KMS-11 (cell line): Measurements from ENCODE around the gene WRAP73.

Experiments
- H2AFZ ChIP-seq: fragments of 200-600 bp; sonication (generic); 2 replicates; pipeline ENCODE4 v1.6.1; 2016; ENCODE audit warnings: antibody characterized with exemption, mixed run types, low read depth
- H3K27ac ChIP-seq: fragments of 200-600 bp; sonication (generic); 2 replicates; pipeline ENCODE4 v1.6.1; 2016; ENCODE audit warnings: mild to moderate bottlenecking, mixed run types
- H3K27me3 ChIP-seq: fragments of 200-600 bp; sonication (generic); 2 replicates; pipeline ENCODE4 v1.6.1; 2017; ENCODE audit warnings: mild to moderate bottlenecking, low read depth, mixed run types, moderate library complexity; ENCODE audit not compliant: insufficient read depth
- H3K36me3 ChIP-seq: fragments of 200-600 bp; sonication (generic); 2 replicates; pipeline ENCODE4 v1.6.1; 2017; ENCODE audit warnings: mild to moderate bottlenecking, mixed run types; ENCODE audit not compliant: insufficient read depth
- H3K4me1 ChIP-seq: fragments of 200-600 bp; sonication (generic); 2 replicates; pipeline ENCODE4 v1.6.1; 2016; ENCODE audit warnings: mild to moderate bottlenecking, low read depth, mixed run types; ENCODE audit not compliant: poor library complexity, severe bottlenecking
- H3K4me2 ChIP-seq: fragments of 200-600 bp; sonication (generic); 2 replicates; pipeline ENCODE4 v1.7.0; 2016; ENCODE audit warnings: mild to moderate bottlenecking, mixed run types
- H3K4me3 ChIP-seq: fragments of 200-600 bp; sonication (generic); IDR thresholded peaks from 2 replicates; pipeline ENCODE4 v1.6.1; 2017; ENCODE audit warnings: low read depth, low read length, mixed read lengths; ENCODE audit not compliant: insufficient read depth
- H3K79me2 ChIP-seq: fragments of 200-600 bp; sonication (generic); 2 replicates; pipeline ENCODE4 v1.6.1; 2016; ENCODE audit warnings: low read depth, mixed run types; ENCODE audit not compliant: insufficient read depth
- H3K9ac ChIP-seq: fragments of 200-600 bp; sonication (generic); 2 replicates; pipeline ENCODE4 v1.6.1; 2016; ENCODE audit warnings: mild to moderate bottlenecking, mixed run types
- H4K20me1 ChIP-seq: fragments of 200-600 bp; sonication (generic); 2 replicates; pipeline ENCODE4 v1.6.1; 2016; ENCODE audit warnings: mild to moderate bottlenecking, mixed run types; ENCODE audit not compliant: insufficient read depth
- CTCF ChIP-seq: fragments of 200-600 bp; sonication (generic); conservative IDR thresholded peaks from 2 replicates; pipeline ENCODE4 v1.6.1; 2017; ENCODE audit warnings: low read depth, mild to moderate bottlenecking, antibody characterized with exemption, low read length, moderate library complexity, mixed read lengths

WRAP73 gene

GRCh38 chr1:3649342-3650247 is at the start of gene WRAP73:
WRAP73 (minus strand) TSS chr1:3650103; CDS start chr1:3649999, 104 bp downstream.
- peak; percentile 28; the same call in 1 of the 2 replicates for TF ChIP-seq CTCF
- peaks cover 31% of the 10 kb centered on the region for H3K27me3 ChIP-seq
- H3K79me2 ChIP-seq: no peaks in the 10 kb centered on the region
- peak within 1 kb of the TSS; percentile 97 for H3K4me2 ChIP-seq
- H3K4me3 ChIP-seq: peak within 1 kb of the TSS; percentile 67
- H3K27ac ChIP-seq: no peak within 1 kb of the TSS
- peak within 1 kb of the TSS; percentile 76 for H3K9ac ChIP-seq
- H4K20me1 ChIP-seq: no peaks in the 10 kb centered on the region
- H3K36me3 ChIP-seq: no peaks in the 10 kb centered on the region
- H2AFZ ChIP-seq: peak within 1 kb of the TSS; percentile 90
- peaks cover 10% of the 10 kb centered on the region for H3K4me1 ChIP-seq

GRCh38 chr1:3699596-3699995 is 49.7 kb upstream of the WRAP73 start:
- peaks cover 94% of the 10 kb centered on the region for H3K27me3 ChIP-seq
- H3K79me2 ChIP-seq: no peaks in the 10 kb centered on the region
- TF ChIP-seq CTCF: no peak
- H4K20me1 ChIP-seq: no peaks in the 10 kb centered on the region
- no peaks in the 10 kb centered on the region for H3K4me1 ChIP-seq
- no peak overlapping the region for H3K9ac ChIP-seq
- no peak overlapping the region for H3K27ac ChIP-seq
- H2AFZ ChIP-seq: no peak overlapping the region
- no peak overlapping the region for H3K4me3 ChIP-seq
- H3K36me3 ChIP-seq: no peaks in the 10 kb centered on the region
- no peak overlapping the region for H3K4me2 ChIP-seq

GRCh38 chr1:3698660-3699408 is 48.9 kb upstream of the WRAP73 start:
- Histone ChIP-seq H3K4me2 (no peak overlapping the region), H3K36me3 (no peaks in the 10 kb centered on the region), H3K79me2 (no peaks in the 10 kb centered on the region), H3K4me3 (no peak overlapping the region), H3K27me3 (peaks cover 87% of the 10 kb centered on the region), H2AFZ (no peak overlapping the region), H3K4me1 (no peaks in the 10 kb centered on the region), H3K27ac (no peak overlapping the region), H4K20me1 (no peaks in the 10 kb centered on the region), H3K9ac (no peak overlapping the region)
- TF ChIP-seq CTCF: no peak

GRCh38 chr1:3697810-3698209 is 47.9 kb upstream of the WRAP73 start:
- no peak for TF ChIP-seq CTCF
- no peak overlapping the region for H3K9ac ChIP-seq
- H3K27me3 ChIP-seq: peaks cover 83% of the 10 kb centered on the region
- H2AFZ ChIP-seq: no peak overlapping the region
- no peaks in the 10 kb centered on the region for H3K4me1 ChIP-seq
- H3K79me2 ChIP-seq: no peaks in the 10 kb centered on the region
- no peaks in the 10 kb centered on the region for H3K36me3 ChIP-seq
- H4K20me1 ChIP-seq: no peaks in the 10 kb centered on the region
- H3K27ac ChIP-seq: no peak overlapping the region
- H3K4me2 ChIP-seq: no peak overlapping the region
- H3K4me3 ChIP-seq: no peak overlapping the region
